Fibroblast of skin of left biceps (primary cell): ENCODE measurements around the gene TPGS1.
A peak's percentile ranks its signal among the peaks of the same experiment; 100 is the strongest.
"Not testable (repeated sequence)": the region's sequence is repeated elsewhere in the genome, so short reads cannot be mapped to it uniquely, and the experiment has no call there.

ENCODE experiments used
- DNase-seq, 2 experiments: peaks; one replicate each; pipeline ENCODE4 v3.0.0-alpha.2; 2013; ENCODE audit warnings: low read depth in 2 of 2

The TPGS1 gene

GRCh38 chr19:475360-475759 is 31.9 kb upstream of the TPGS1 start:
- no peak for DNase-seq

- DNase-seq = no peak
Measured at GRCh38 chr19:478236-478903, 28.9 kb upstream of the TPGS1 start.

- no peak for DNase-seq
Measured at GRCh38 chr19:478976-479375, 28.3 kb upstream of the TPGS1 start.

DNA sequence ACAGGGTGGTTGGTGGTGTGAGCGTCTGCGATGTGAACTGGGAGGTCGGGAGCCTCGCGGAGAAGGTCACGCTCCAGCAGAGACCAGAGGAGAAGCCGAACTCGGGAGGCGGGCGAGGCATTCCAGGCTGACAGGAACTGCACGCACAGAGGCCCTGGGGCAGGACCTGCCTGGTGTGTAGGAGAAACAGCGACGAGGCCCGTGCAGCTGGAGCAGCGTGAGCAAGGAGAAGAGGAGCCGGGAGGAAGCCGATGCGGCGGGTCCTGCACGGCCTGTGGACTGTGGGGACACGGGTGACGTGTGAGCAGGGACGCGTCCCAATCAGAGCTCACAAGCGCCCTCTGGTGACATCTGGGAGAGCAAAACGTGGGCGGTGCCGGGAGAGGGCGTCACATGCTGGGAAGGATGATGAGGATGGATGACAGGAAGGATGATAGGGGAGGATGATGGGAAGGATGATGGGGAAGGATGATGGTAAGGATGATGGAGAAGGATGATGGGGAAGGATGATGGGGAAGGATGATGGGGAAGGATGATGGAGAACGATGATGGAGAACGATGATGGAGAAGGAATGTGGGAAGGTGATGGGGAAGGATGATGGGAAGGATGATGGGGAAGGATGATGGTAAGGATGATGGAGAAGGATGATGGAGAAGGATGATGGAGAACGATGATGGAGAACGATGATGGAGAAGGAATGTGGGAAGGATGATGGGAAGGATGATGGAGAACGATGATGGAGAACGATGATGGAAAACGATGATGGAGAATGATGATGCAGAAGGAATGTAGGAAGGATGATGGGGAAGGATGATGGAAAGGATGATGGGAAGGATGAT is 27.1 kb upstream of the TPGS1 start:
- DNase-seq = no peak

- not testable (repeated sequence) for DNase-seq
Measured at GRCh38 chr19:481100-481499, 26.2 kb upstream of the TPGS1 start.

DNA sequence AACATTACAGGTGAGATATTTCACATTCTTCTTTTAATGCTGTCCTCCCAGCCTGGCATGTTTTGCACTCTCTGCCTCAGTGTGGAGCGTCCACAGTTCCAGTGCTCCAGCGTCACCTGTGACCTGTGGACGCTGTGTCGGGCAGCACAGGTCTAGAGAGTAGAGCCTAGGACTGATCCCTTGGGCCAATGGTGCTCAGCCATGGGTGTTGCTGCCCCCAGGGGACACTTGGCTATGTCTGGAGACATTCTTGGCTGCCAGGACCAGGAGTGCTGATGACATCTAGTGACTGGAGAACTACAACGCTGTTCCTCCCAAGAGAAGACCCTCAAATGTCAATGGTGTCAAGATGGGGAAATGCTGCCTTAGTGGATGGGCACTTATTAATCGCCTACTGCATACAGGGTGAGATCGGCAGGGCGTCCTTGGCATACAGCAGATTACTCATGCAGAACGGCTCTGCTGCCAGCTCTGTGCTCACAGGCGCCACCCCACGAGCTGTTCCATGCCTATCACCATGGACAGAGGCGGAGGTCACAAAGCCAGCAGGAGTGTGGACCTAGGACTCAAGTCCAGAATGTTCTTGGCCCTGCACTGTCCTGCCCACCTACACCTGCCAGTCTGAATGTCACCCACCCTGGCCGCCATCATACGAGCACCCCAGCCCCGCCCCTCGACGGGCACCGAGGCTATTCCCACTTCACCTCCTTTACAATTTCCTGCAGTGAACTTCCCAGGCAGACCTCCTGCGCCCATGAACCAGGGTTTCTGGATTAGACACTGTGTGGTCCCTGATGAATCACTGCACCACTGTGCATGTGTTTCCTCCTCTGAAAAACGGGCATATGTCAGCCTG is 24.9 kb upstream of the TPGS1 start:
- DNase-seq = no peak

GRCh38 chr19:483332-484072 is 23.8 kb upstream of the TPGS1 start:
- no peak for DNase-seq

GRCh38 chr19:484494-484893 is 22.8 kb upstream of the TPGS1 start:
- no peak for DNase-seq

- no peak for DNase-seq
Measured at GRCh38 chr19:485077-485476, 22.2 kb upstream of the TPGS1 start.

DNA sequence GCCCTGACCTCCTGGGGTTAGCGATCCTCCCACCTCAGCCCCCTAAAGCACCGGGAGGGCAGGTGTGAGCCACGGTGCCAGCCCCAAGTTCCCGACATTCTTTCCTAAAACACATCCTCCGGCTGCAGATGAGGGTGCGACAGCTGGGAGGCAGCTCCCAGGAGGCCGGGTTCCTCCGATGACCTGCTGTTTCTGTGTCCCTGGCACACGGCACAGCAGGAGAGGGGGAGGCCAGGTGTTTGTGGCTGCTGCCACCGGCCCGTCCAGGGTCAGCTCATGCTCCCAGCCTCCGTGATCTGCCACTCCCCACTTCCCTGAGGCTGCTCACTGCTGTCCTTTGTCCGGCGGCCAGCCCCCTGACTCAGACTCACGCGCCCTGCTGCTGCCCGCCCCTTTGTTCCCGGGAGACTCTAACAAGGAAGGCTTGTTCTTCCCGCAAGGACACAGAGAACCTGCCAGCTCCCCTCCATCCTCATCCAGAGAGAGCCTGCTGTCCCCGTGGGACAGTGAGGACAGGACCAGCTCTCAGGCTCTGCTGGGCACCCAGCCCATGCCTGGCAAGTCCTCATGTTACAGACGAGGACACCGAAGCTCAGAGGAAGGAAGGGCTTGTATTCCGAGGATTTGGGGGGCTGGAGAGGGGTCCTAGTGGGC is 21.6 kb upstream of the TPGS1 start:
- DNase-seq = no peak

DNA sequence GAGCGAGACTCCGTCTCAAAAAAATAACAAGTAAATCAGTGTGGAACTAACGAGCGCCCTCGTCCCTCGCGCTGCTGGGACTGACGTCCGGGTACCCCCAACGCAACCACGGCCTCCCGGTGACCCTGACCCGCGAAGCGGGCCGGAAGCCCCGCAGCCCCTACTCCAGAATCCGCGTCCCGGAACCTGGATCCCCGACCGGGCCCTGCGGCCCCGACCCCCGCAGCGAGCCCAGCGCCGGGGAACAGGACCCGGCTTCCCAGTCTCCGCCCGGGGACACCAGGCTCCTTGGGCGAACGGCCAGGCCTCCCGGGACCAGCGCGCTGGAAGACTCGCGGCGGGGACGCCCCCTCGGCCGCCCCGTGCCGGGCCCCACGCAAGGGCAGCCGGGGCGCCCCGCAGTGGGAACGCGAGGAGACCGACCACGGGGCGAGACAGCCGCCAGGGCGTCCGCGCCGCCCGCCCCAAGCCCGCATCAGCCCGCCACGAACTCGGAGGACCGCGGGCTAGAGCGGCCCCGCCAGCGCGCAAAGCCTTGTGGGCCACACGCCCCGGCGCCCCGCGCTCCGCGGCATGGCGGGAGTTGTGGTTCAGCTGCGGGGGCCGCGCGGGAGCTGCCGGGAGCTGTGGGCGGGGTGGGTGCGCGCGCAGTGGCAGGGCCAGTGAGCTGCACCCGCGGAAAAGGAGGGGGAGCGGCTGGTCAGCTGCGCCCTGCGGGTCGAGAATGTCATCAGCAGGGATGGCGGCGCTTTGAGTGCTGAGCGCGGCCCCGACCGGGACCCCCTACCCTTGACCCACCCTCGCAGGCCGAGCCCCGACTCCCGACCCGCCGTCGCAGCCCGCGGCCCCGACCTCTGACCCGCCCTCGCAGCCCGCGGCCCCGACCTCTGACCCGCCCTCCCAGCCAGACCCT is 18.5 kb upstream of the TPGS1 start:
- peak; percentile 84 to 85 for DNase-seq

DNA sequence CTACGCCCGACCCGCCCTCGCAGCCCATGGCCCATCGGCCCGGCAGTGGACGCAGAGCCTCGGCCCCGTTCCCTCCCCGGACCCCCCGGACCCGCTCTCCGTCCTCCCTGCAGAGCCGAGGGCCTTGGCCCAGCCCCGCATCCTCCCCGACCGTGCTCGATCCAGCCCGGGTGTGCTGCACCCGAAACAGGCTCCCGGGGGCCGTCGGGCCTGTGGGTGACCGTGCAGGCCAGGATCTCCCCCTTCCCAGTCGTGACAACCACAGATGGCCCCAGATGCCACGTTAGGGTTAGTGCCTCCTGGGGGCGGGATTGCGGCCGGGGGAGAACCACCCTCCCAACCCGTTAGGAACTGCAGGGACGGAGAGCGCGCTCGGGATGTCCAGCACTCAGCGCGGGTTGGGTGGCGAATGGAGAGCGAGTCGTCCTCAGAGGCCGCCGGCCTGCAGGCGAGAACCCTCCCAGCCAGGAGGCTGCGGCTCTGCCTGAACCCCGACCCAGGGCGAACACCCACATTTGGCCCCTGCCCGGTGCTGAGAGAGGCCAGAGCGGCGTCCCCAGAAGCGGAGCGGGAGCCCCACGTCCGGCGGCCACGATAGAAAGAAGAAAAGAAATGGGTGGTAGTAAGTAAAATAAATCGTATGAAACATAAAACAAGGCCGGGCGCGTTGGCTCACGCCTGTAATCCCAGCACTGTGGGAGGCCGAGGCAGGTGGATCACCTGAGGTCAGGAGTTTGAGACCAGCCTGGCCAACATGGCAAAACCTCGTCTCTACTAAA is 17.7 kb upstream of the TPGS1 start:
- DNase-seq = no peak

DNA sequence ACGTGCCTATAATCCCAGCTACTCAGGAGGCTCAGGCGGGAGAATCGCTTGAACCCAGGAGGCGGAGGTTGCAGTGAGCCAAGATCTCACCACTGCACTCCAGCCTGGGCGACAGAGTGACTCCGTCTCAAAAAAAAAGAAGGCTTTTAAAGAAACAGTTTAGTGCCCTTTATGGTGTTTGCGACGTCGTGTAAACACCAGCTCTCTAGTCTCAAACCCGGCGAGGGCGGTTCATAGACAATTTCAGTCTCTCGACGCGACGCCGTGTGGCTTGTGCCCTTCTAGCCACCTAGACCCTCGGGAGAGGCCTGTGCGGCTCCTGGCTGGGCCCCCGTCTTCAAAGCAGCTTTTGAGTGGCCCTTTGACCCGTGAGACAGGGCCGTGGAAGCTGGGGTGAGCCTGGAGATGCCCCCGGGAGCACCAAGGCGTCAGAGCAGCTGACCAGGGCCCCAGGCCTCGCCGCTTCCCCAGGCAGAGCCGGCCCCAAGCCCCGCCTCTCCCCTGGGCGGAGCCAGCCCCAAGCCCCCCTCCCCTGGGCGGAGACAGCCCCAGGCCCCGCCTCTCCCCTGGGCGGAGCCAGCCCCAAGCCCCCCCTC is 16.1 kb upstream of the TPGS1 start:
- no peak for DNase-seq

DNA sequence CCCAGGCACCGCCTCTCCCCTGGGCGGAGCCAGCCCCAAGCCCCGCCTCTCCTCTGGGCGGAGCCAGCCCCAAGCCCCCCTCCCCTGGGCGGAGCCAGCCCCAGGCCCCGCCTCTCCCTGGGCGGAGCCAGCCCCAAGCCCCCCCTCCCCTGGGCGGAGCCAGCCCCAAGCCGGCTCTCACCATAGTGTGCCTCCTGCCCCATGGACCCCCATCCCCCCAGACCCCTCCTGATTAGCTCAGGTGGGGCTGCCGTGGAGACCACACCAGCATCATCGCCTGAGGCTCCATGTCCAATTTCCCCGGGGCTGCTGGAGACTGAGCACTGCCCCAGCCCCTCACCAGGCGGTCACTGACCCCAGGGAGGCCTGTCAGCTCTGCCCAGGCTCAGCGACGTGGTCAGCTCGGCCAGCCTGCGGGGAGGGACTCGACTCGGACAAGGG is 15.2 kb upstream of the TPGS1 start:
- DNase-seq = no peak

DNA sequence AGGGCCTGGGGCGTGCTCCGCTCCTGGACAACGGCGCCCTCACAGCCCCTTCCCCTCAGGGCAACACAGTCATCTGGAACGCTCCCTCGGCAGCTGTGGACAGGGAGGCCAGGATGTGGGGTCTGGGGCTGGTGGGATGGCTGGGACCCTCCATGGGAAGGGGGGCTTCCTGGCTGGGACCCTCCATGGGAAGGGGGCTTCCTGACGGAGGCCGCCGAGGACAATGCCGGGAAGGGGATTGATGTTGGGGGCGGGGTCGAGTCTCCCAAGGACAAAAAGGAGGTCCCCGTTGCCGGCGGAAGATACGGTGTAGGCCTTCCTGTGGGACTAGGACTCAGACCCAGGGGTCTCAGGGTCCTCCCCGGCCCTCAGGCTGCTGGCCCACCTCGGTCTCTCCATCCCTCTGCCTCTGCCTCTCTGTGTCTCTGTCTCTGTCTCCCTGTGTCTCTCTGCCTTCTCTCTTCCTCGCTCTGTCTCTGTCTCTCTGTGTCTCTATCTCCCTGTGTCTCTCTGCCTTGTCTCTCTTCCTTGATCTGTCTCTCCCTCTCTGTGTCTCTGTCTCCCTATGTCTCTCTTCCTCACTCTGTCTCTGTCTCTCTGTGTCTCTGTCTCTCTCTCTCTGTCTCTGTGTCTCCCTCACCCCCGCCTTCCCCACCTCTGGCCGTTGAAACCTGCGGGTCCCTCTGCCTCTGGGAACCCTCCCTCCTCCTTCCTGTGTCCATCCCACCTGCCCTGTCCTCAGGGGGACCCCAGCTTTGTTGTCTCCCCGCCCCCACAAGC is 13.7 kb upstream of the TPGS1 start:
- no peak for DNase-seq

DNA sequence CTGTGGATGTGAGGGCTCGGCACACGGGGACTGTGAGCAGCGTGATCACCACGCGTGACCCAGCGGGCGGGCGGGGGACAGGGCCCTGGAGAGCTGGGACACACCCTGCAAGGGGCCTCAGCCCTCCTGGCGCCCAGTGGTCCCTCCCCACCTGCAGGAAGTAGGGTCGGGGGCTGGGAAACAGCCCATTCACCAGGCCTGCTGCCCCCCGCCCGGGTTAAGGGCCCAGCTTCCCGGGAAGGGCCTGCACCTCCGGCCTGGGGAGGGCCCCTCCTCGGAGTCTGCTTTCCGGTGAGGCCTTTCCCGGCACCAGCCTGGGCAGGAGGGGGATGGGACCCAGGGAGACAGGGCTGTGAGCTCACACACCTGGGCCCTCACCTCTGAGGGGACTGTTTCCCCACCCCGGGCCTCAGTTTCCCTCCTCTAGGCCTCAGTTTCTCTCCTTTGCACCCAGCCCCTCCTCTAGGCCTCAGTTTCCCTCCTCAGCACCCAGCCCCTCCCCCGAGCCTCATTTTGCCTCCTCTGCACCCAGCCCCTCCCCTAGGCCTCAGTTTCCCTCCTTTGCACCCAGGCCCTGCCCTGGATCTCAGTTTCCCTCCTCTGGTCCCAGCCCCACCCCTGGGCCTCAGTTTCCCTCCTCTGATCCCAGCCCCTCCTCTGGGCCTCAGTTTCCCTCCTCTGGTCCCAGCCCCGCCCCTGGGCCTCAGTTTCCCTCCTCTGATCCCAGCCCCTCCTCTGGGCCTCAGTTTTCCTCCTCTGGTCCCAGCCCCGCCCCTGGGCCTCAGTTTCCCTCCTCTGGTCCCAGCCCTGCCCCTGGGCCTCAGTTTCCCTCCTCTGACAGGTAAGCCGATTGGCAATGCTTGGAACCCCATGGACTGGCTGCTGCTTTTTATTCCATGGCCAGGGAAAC is 12.9 kb upstream of the TPGS1 start:
- no peak for DNase-seq

- no peak for DNase-seq
Measured at GRCh38 chr19:495081-495401, 12.3 kb upstream of the TPGS1 start.
